HL-60 (cell line): Measurements from ENCODE around the gene CRIP2.

ENCODE experiments used
- DNase-seq, 2 experiments: peaks; one replicate each; pipeline ENCODE4 v3.0.0-alpha.2; 2010 to 2020; ENCODE audit warnings: low read depth in 1 of 2, low spot score in 1 of 2
- H3K27ac ChIP-seq: fragments of 250-450 bp; sonication (Bioruptor Pico); replicated peaks from 2 replicates; pipeline ENCODE4 v1.5.1; 2020; ENCODE audit warnings: mild to moderate bottlenecking, moderate library complexity
- H3K27me3 ChIP-seq: fragments of 250-450 bp; sonication (Bioruptor Pico); 2 replicates; pipeline ENCODE4 v1.5.1; 2021; ENCODE audit warnings: mild to moderate bottlenecking, moderate library complexity; ENCODE audit not compliant: insufficient read depth, poor library complexity, severe bottlenecking
- H3K4me3 ChIP-seq: replicated peaks from 2 replicates; pipeline ENCODE4 v1.5.1; 2011; ENCODE audit warnings: mild to moderate bottlenecking, control low read depth, low read length; ENCODE audit not compliant: insufficient read depth
- GABPA ChIP-seq: IDR thresholded peaks from 2 replicates; pipeline ENCODE4 v1.6.1; 2012; ENCODE audit warnings: low read depth
- POLR2AphosphoS5 ChIP-seq: IDR thresholded peaks from 2 replicates; pipeline ENCODE4 v1.6.1; 2012; ENCODE audit warnings: low read depth
- SPI1 ChIP-seq: IDR thresholded peaks from 2 replicates; pipeline ENCODE4 v1.6.1; 2012; ENCODE audit warnings: low read depth, mild to moderate bottlenecking, borderline replicate concordance
- long read RNA-seq: library from polyadenylated mRNA; unstranded; transcript quantifications from one replicate; pipeline ENCODE4 v2.0.0, GENCODE V29; 2020
- TF ChIP-seq, protein P1 (sequence below): IDR thresholded peaks from 2 replicates; pipeline ENCODE4 v1.6.1; 2012; ENCODE audit warnings: low read depth; ENCODE audit not compliant: insufficient replicate concordance
- TF ChIP-seq, protein P2 (sequence below): IDR thresholded peaks from one replicate; pipeline ENCODE4 v1.5.1; 2011; ENCODE audit warnings: low read length, control low read depth, inconsistent platforms; ENCODE audit not compliant: insufficient read depth

CRIP2 gene
- long read RNA-seq, result 0 reads

DNA sequence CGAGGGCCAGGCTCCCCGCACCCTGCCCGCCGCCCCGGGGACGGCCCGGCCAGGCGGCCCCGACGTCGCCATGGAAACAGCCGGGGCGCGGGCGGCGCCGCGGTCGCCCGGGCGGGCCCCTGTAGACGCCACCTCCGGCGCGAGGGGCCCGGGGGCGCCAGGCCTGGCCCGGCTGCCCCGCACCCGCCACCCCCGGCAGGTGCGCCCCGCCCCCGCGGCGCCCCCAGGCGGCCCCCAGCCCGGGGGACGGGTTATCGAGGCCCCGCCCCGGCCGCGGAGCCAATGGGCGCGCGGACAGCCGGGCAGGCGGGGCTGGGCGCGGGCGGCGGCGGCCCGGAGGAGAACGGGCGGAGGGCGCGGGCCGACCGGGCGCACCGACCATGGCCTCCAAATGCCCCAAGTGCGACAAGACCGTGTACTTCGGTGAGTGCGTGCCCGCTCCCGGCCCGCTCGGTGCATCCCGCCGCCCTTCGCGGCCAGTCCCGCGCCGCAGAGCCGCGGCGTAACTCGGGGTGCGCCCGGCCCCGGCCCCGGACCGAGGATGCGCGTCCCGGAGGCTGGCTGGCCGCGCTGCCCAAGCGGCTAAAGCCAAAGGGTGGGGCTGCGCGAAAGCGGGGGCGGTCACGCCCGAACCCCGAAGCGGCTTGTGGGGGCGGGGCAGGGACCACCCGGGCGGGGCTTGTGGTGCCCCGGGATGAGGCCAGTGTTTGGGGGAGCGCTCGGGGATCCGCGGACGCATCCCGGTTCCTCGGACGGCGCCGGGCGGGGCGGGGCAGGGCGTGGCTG lies at the start of gene CRIP2:
TSS of gene CRIP2 (plus strand) at position 339 of the 786 bp plus-strand sequence. CDS start at position 381, 42 bp downstream.
- Histone ChIP-seq H3K4me3 (peak within 1 kb of the TSS; percentile 43), H3K27me3 (peaks cover 40% of the 10 kb centered on the region), H3K27ac (no peak within 1 kb of the TSS)
- TF ChIP-seq POLR2AphosphoS5 (no peak), SPI1 (no peak), GABPA (no peak)
- TF ChIP-seq, protein P1, sequence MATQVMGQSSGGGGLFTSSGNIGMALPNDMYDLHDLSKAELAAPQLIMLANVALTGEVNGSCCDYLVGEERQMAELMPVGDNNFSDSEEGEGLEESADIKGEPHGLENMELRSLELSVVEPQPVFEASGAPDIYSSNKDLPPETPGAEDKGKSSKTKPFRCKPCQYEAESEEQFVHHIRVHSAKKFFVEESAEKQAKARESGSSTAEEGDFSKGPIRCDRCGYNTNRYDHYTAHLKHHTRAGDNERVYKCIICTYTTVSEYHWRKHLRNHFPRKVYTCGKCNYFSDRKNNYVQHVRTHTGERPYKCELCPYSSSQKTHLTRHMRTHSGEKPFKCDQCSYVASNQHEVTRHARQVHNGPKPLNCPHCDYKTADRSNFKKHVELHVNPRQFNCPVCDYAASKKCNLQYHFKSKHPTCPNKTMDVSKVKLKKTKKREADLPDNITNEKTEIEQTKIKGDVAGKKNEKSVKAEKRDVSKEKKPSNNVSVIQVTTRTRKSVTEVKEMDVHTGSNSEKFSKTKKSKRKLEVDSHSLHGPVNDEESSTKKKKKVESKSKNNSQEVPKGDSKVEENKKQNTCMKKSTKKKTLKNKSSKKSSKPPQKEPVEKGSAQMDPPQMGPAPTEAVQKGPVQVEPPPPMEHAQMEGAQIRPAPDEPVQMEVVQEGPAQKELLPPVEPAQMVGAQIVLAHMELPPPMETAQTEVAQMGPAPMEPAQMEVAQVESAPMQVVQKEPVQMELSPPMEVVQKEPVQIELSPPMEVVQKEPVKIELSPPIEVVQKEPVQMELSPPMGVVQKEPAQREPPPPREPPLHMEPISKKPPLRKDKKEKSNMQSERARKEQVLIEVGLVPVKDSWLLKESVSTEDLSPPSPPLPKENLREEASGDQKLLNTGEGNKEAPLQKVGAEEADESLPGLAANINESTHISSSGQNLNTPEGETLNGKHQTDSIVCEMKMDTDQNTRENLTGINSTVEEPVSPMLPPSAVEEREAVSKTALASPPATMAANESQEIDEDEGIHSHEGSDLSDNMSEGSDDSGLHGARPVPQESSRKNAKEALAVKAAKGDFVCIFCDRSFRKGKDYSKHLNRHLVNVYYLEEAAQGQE, result no peak
- TF ChIP-seq, protein P2, sequence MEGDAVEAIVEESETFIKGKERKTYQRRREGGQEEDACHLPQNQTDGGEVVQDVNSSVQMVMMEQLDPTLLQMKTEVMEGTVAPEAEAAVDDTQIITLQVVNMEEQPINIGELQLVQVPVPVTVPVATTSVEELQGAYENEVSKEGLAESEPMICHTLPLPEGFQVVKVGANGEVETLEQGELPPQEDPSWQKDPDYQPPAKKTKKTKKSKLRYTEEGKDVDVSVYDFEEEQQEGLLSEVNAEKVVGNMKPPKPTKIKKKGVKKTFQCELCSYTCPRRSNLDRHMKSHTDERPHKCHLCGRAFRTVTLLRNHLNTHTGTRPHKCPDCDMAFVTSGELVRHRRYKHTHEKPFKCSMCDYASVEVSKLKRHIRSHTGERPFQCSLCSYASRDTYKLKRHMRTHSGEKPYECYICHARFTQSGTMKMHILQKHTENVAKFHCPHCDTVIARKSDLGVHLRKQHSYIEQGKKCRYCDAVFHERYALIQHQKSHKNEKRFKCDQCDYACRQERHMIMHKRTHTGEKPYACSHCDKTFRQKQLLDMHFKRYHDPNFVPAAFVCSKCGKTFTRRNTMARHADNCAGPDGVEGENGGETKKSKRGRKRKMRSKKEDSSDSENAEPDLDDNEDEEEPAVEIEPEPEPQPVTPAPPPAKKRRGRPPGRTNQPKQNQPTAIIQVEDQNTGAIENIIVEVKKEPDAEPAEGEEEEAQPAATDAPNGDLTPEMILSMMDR, result no peak
- DNase-seq, result no peak

- H3K27ac ChIP-seq, result no peak overlapping the region
- TF ChIP-seq GABPA (no peak), SPI1 (no peak), POLR2AphosphoS5 (no peak; the same call in 1 of the 2 replicates)
- TF ChIP-seq, protein P1, result no peak
- TF ChIP-seq, protein P2, result no peak
- H3K4me3 ChIP-seq, result no peak overlapping the region
- no peaks in the 10 kb centered on the region for H3K27me3 ChIP-seq
- DNase-seq, result no peak
Observed at GRCh38 chr14:105424861-105425260, 49.8 kb upstream of the CRIP2 start.

GRCh38 chr14:105425823-105426247 lies 48.8 kb upstream of the CRIP2 start:
- Histone ChIP-seq H3K27ac (no peak overlapping the region), H3K27me3 (no peaks in the 10 kb centered on the region), H3K4me3 (no peak overlapping the region)
- no peak for DNase-seq
- TF ChIP-seq GABPA (no peak), POLR2AphosphoS5 (no peak), SPI1 (no peak)
- TF ChIP-seq, protein P1, result no peak
- TF ChIP-seq, protein P2, result no peak
